Loucy (cell line): ENCODE results near the gene TRMT10C.

Source experiments
- H2AFZ ChIP-seq: fragments of 200-600 bp; sonication (generic); 2 replicates; pipeline ENCODE4 v1.6.0; 2016; ENCODE audit warnings: antibody characterized with exemption, mild to moderate bottlenecking, low read length, moderate library complexity
- H3F3A ChIP-seq: fragments of 200-600 bp; 2 replicates; pipeline ENCODE4 v1.6.0; 2016; ENCODE audit warnings: antibody characterized with exemption, low read depth, mild to moderate bottlenecking
- H3K27me3 ChIP-seq: fragments of 200-600 bp; sonication (generic); 2 replicates; pipeline ENCODE4 v1.6.1; 2014; ENCODE audit warnings: low read length, mild to moderate bottlenecking; ENCODE audit not compliant: insufficient read depth, poor library complexity, severe bottlenecking
- H3K36me3 ChIP-seq: fragments of 200-600 bp; sonication (generic); 2 replicates; pipeline ENCODE4 v1.6.1; 2016; ENCODE audit warnings: low read length; ENCODE audit not compliant: insufficient read depth
- H3K4me1 ChIP-seq: fragments of 200-600 bp; sonication (generic); 2 replicates; pipeline ENCODE4 v1.5.1; 2014; ENCODE audit warnings: low read length, mild to moderate bottlenecking; ENCODE audit not compliant: insufficient read depth, poor library complexity, severe bottlenecking
- H3K4me2 ChIP-seq: fragments of 200-600 bp; sonication (generic); 2 replicates; pipeline ENCODE4 v1.6.0; 2014; ENCODE audit warnings: antibody characterized with exemption, low read length, low read depth, mild to moderate bottlenecking; ENCODE audit not compliant: poor library complexity, severe bottlenecking
- H3K4me3 ChIP-seq: fragments of 200-600 bp; sonication (generic); 2 replicates; pipeline ENCODE4 v1.5.1; 2014; ENCODE audit warnings: low read length, mild to moderate bottlenecking, mixed read lengths; ENCODE audit not compliant: poor library complexity, severe bottlenecking
- H3K79me2 ChIP-seq: fragments of 200-600 bp; sonication (generic); 2 replicates; pipeline ENCODE4 v1.6.1; 2014; ENCODE audit warnings: low read length; ENCODE audit not compliant: insufficient read depth
- H3K9ac ChIP-seq: fragments of 200-600 bp; sonication (generic); 2 replicates; pipeline ENCODE4 v1.6.0; 2014; ENCODE audit warnings: mild to moderate bottlenecking, low read depth, low read length, moderate library complexity; ENCODE audit not compliant: poor library complexity, severe bottlenecking
- H3K9me2 ChIP-seq: fragments of 200-600 bp; sonication (generic); replicated peaks from 2 replicates; pipeline ENCODE4 v1.6.1; 2016; ENCODE audit warnings: low read depth, low read length, mixed read lengths
- H3K9me3 ChIP-seq: fragments of 200-600 bp; sonication (generic); 2 replicates; pipeline ENCODE4 v1.6.1; 2014; ENCODE audit warnings: mild to moderate bottlenecking, antibody characterized with exemption, low read length, low read depth; ENCODE audit not compliant: insufficient read depth
- H4K20me1 ChIP-seq: fragments of 200-600 bp; sonication (generic); 2 replicates; pipeline ENCODE4 v1.6.0; 2014; ENCODE audit warnings: antibody characterized with exemption, low read length, mild to moderate bottlenecking; ENCODE audit not compliant: insufficient read depth, poor library complexity, severe bottlenecking
- CTCF ChIP-seq: fragments of 200-600 bp; sonication (generic); conservative IDR thresholded peaks from 2 replicates; pipeline ENCODE4 v1.5.1; 2014; ENCODE audit warnings: mild to moderate bottlenecking, antibody characterized with exemption, low read length
- EZH2phosphoT487 ChIP-seq: fragments of 200-600 bp; IDR thresholded peaks from 2 replicates; pipeline ENCODE4 v1.6.1; 2018; ENCODE audit warnings: antibody characterized with exemption, mild to moderate bottlenecking, moderate library complexity, borderline replicate concordance

The TRMT10C gene

GRCh38 chr3:101556064-101556463 lies 5.6 kb upstream of the TRMT10C start:
- H3K4me2 ChIP-seq = no peak overlapping the region
- H3K9me3 ChIP-seq = no peaks in the 10 kb centered on the region
- H2AFZ ChIP-seq = no peak overlapping the region
- no peak overlapping the region for H3K4me3 ChIP-seq
- TF ChIP-seq CTCF (no peak), EZH2phosphoT487 (no peak)
- no peaks in the 10 kb centered on the region for H3K36me3 ChIP-seq
- no peaks in the 10 kb centered on the region for H3K4me1 ChIP-seq
- no peaks in the 10 kb centered on the region for H4K20me1 ChIP-seq
- H3K9me2 ChIP-seq = no peaks in the 10 kb centered on the region
- no peaks in the 10 kb centered on the region for H3F3A ChIP-seq
- no peaks in the 10 kb centered on the region for H3K79me2 ChIP-seq
- peaks cover 52% of the 10 kb centered on the region for H3K27me3 ChIP-seq
- H3K9ac ChIP-seq = no peak overlapping the region

GRCh38 chr3:101567528-101568317 lies 6.1 kb downstream of the TRMT10C start:
- Histone ChIP-seq H3F3A (no peaks in the 10 kb centered on the region), H3K4me2 (no peak overlapping the region), H4K20me1 (peaks cover 32% of the 10 kb centered on the region)

GRCh38 chr3:101571028-101571895 lies 9.6 kb downstream of the TRMT10C start:
- Histone ChIP-seq H3K4me2 (peak overlapping the region; percentile 18), H3K4me3 (no peak overlapping the region), H3K79me2 (peaks cover 25% of the 10 kb centered on the region), H3K9me3 (no peaks in the 10 kb centered on the region), H3K9ac (no peak overlapping the region), H4K20me1 (peaks cover 12% of the 10 kb centered on the region), H2AFZ (no peak overlapping the region; the same call in 1 of the 2 replicates), H3K36me3 (peaks cover 3% of the 10 kb centered on the region; the same call in 1 of the 2 replicates), H3K27me3 (no peaks in the 10 kb centered on the region), H3K4me1 (peaks cover 22% of the 10 kb centered on the region), H3F3A (no peaks in the 10 kb centered on the region), H3K9me2 (no peaks in the 10 kb centered on the region)
- TF ChIP-seq EZH2phosphoT487 (no peak), CTCF (no peak)

More at GRCh38 chr3:101567528-101568317, 6.1 kb downstream of the TRMT10C start:
- no peak overlapping the region for H3K9ac ChIP-seq
- peaks cover 20% of the 10 kb centered on the region; the same call in 1 of the 2 replicates for H3K36me3 ChIP-seq
- no peak overlapping the region for H2AFZ ChIP-seq
- no peaks in the 10 kb centered on the region for H3K9me2 ChIP-seq
- peaks cover 39% of the 10 kb centered on the region for H3K79me2 ChIP-seq
- H3K4me3 ChIP-seq = no peak overlapping the region
- TF ChIP-seq CTCF (no peak), EZH2phosphoT487 (no peak)
- peaks cover 13% of the 10 kb centered on the region for H3K4me1 ChIP-seq
- H3K27me3 ChIP-seq = no peaks in the 10 kb centered on the region
- no peaks in the 10 kb centered on the region for H3K9me3 ChIP-seq
